Measurements from ENCODE around the gene SLX4IP. TPM values are rescaled to one million over a fixed set of nuclear protein-coding genes. Genes with fewer than 3 reads are reported as not detected.

The SLX4IP gene
- total and polyA plus RNA-seq, 5 donors from 2014 or later, result 1.5 to 4.1 (median 2.4) TPM

DNA sequence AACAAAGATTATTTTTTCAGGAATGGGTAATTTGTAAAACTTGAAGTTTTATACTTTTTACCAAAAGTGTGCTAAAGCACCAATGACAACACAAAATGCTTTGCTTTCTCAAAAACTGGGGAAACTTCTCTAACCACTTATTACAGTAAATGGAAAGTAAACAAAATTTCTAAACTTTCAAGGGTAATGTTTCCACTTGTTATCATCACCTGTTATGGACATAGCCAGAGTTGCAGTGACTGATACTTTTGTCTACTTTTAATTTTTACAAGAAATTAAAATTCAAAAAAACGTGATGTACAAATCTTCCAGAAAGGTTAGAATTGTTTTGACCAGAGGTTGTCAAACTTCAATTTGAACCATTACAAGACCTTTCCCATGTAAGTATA lies 138.8 kb downstream of the SLX4IP start:
- ATAC-seq (ENCODE audit: low read depth in 2 of 2) (no peak), DNase-seq (no peak)
- no peak overlapping the region for H3K4me3 ChIP-seq (ENCODE audit: low read depth, low read length)
- H3K36me3 ChIP-seq (ENCODE audit: control insufficient read depth, insufficient read depth, low read length), result no peaks in the 10 kb centered on the region
- H3K27me3 ChIP-seq (ENCODE audit: control insufficient read depth, insufficient read depth, low read length), result no peaks in the 10 kb centered on the region
- H3K27ac ChIP-seq (ENCODE audit: insufficient read depth, low read length, poor library complexity, severe bottlenecking), result no peak overlapping the region
- no peaks in the 10 kb centered on the region for H3K9me3 ChIP-seq (ENCODE audit: control insufficient read depth in 2 of 2, low read length in 2 of 2)
- Mint-ChIP-seq H3K27me3 (no peaks in the 10 kb centered on the region), H3K36me3 (peaks cover 31% of the 10 kb centered on the region), H3K4me3 (no peak overlapping the region), H3K27ac (no peak overlapping the region), H3K9me3 (no peaks in the 10 kb centered on the region), H3K4me1 (peaks cover 13 to 26% (median 14%) of the 10 kb centered on the region in 4 donors)
- peaks cover 7% of the 10 kb centered on the region for H3K4me1 ChIP-seq (ENCODE audit: control insufficient read depth, insufficient read depth, low read length, poor library complexity, severe bottlenecking)

DNA sequence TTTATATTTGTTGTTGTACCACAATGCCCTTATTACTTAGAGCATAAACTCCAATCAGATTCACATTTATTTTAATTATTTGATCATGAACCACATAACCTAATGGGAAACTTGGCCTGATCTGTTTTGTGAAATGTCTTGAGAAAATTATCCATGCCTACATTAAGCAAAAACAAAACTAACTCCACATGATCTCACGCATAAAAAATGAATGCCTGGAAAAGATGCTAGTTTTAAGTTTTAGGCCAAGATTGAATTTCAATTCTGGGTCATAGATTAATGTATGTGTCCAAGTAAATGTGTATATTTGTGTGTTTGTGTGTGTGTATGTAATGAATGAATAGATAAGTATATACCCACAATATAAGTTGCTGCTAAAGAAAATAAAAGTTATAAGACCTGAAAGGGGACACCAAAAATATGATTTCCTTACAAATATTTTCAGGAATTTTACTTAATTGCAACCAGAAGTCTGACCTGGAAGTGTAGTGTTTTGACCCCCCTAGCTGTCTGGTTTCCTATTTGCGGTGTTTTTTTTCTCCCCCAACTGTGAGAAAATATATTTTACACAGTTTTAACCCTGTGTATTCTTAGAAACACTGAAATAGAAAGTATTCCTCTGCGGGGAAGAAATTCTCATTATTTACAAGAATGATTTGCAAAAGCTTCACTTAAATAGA lies 141.4 kb downstream of the SLX4IP start:
- ATAC-seq (ENCODE audit: low read depth in 2 of 2) (no peak), DNase-seq (no peak)
- Histone ChIP-seq H3K27me3 (ENCODE audit: control insufficient read depth, insufficient read depth, low read length) (no peaks in the 10 kb centered on the region), H3K4me3 (ENCODE audit: low read depth, low read length) (no peak overlapping the region), H3K9me3 (ENCODE audit: control insufficient read depth in 2 of 2, low read length in 2 of 2) (no peaks in the 10 kb centered on the region), H3K36me3 (ENCODE audit: control insufficient read depth, insufficient read depth, low read length) (no peaks in the 10 kb centered on the region), H3K4me1 (ENCODE audit: control insufficient read depth, insufficient read depth, low read length, poor library complexity, severe bottlenecking) (peaks cover 2% of the 10 kb centered on the region), H3K27ac (ENCODE audit: insufficient read depth, low read length, poor library complexity, severe bottlenecking) (no peak overlapping the region)
- Mint-ChIP-seq H3K9me3 (no peaks in the 10 kb centered on the region), H3K4me3 (no peak overlapping the region), H3K27me3 (no peaks in the 10 kb centered on the region), H3K36me3 (peaks cover 29% of the 10 kb centered on the region), H3K27ac (no peak overlapping the region), H3K4me1 (peaks cover 12 to 17% (median 13%) of the 10 kb centered on the region in 4 donors)

DNA sequence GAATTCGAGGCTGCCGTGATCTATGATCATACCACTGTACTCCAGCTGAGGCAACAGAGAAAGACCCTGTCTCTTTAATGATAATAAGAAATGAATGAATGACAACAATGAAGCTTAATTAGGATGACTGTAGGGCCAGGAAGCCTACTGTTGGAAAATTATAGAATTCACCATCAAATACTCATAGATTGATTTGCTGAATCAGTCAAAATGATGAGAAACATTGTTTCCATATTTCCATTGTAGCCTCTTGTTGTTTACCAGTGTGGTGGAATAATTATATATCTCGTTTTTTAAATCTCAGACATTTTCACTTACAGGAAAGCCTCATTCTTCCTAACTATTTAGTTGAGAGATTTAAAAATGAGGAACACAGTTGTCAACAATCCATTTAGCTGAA lies 142.5 kb downstream of the SLX4IP start:
- no peak overlapping the region for H3K27ac Mint-ChIP-seq
- H3K36me3 Mint-ChIP-seq, result peaks cover 22% of the 10 kb centered on the region
- H3K36me3 ChIP-seq (ENCODE audit: control insufficient read depth, insufficient read depth, low read length), result no peaks in the 10 kb centered on the region
- H3K27me3 Mint-ChIP-seq, result no peaks in the 10 kb centered on the region
- no peak overlapping the region for H3K4me3 ChIP-seq (ENCODE audit: low read depth, low read length)
- no peak overlapping the region for H3K4me3 Mint-ChIP-seq
- H3K4me1 Mint-ChIP-seq, result peaks cover 5 to 10% (median 8%) of the 10 kb centered on the region in 4 donors
- ATAC-seq (ENCODE audit: low read depth in 2 of 2) (no peak), DNase-seq (no peak)
- no peaks in the 10 kb centered on the region for H3K27me3 ChIP-seq (ENCODE audit: control insufficient read depth, insufficient read depth, low read length)
- H3K4me1 ChIP-seq (ENCODE audit: control insufficient read depth, insufficient read depth, low read length, poor library complexity, severe bottlenecking), result no peaks in the 10 kb centered on the region
- no peaks in the 10 kb centered on the region for H3K9me3 Mint-ChIP-seq
- H3K27ac ChIP-seq (ENCODE audit: insufficient read depth, low read length, poor library complexity, severe bottlenecking), result no peak overlapping the region
- no peaks in the 10 kb centered on the region for H3K9me3 ChIP-seq (ENCODE audit: control insufficient read depth in 2 of 2, low read length in 2 of 2)

DNA sequence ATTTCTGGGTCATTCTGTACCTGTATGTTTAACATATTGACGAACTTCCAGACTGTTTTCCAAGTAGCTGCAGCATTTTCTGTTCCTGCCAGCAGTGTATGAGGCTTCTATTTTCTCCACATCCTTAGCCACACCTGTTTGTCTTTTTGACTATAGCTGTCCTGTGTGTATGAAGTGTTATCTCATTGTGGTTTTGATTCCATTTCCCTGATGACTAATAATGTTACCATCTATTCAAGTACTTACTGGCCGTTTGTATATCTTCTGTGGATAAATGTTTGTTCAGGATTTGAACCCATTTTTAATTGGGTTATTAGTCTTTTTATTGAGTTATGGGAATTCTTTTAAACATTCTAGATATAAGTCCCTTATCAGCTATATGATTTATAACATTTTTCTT lies 143.5 kb downstream of the SLX4IP start:
- DNase-seq, result peak in 1 of 3 donors; percentile 16
- H3K9me3 ChIP-seq (ENCODE audit: control insufficient read depth in 2 of 2, low read length in 2 of 2), result no peaks in the 10 kb centered on the region
- Mint-ChIP-seq H3K27me3 (no peaks in the 10 kb centered on the region), H3K4me1 (peaks cover 4 to 9% (median 6%) of the 10 kb centered on the region in 4 donors), H3K36me3 (peaks cover 15% of the 10 kb centered on the region), H3K4me3 (no peak overlapping the region), H3K9me3 (no peaks in the 10 kb centered on the region), H3K27ac (no peak overlapping the region)
- H3K27me3 ChIP-seq (ENCODE audit: control insufficient read depth, insufficient read depth, low read length), result no peaks in the 10 kb centered on the region
- no peaks in the 10 kb centered on the region for H3K4me1 ChIP-seq (ENCODE audit: control insufficient read depth, insufficient read depth, low read length, poor library complexity, severe bottlenecking)
- ATAC-seq (ENCODE audit: low read depth in 2 of 2), result no peak
- H3K27ac ChIP-seq (ENCODE audit: insufficient read depth, low read length, poor library complexity, severe bottlenecking), result no peak overlapping the region
- no peaks in the 10 kb centered on the region for H3K36me3 ChIP-seq (ENCODE audit: control insufficient read depth, insufficient read depth, low read length)
- no peak overlapping the region for H3K4me3 ChIP-seq (ENCODE audit: low read depth, low read length)

DNA sequence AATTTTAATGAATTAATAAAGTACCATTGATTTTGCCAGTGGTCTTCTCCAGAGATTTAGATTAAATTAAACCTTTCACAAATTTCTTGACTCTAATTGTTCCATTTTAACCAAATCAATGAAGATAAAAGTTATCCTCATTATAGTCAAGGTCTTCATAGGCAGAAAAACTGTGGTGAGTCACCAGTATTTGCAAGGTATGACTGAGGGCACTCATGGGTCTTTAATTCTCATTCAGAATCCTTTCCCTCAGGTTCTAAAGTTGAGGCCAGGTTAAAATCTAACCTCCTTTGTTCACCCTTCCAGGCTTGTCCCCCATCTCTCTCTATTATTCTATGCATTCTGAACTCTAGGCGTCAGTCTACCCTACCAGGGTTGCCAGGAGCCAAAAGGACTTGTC lies 144.8 kb downstream of the SLX4IP start:
- H3K27me3 ChIP-seq (ENCODE audit: control insufficient read depth, insufficient read depth, low read length), result no peaks in the 10 kb centered on the region
- H3K9me3 Mint-ChIP-seq, result no peaks in the 10 kb centered on the region

DNA sequence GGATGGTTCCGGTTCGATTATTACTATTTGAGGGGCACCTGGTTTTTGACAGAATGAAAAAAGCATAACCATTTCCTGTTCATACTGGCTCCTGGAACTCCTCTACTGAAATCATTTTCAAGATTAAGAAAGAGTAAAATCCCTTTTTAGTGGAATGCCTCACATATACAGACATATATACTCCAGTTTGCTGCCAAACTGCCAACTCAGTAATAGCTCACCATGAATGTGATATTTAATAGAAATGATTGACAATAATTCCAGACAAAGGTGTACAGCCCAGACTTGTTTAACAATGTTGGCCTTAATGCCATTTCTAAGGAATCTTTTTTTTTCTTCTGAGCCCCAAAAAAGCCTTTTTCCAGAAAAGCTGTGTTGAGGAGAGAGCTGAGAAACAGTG lies 145.6 kb downstream of the SLX4IP start:
- Mint-ChIP-seq H3K9me3 (peaks cover 0 to 2% (median 0%) of the 10 kb centered on the region in 7 donors), H3K4me1 (peaks cover 4 to 8% (median 5%) of the 10 kb centered on the region in 4 donors), H3K27ac (no peak overlapping the region), H3K36me3 (peaks cover 14% of the 10 kb centered on the region), H3K27me3 (no peaks in the 10 kb centered on the region), H3K4me3 (no peak overlapping the region)
- Histone ChIP-seq H3K27me3 (ENCODE audit: control insufficient read depth, insufficient read depth, low read length) (no peaks in the 10 kb centered on the region), H3K9me3 (ENCODE audit: control insufficient read depth in 2 of 2, low read length in 2 of 2) (no peaks in the 10 kb centered on the region), H3K36me3 (ENCODE audit: control insufficient read depth, insufficient read depth, low read length) (no peaks in the 10 kb centered on the region), H3K4me1 (ENCODE audit: control insufficient read depth, insufficient read depth, low read length, poor library complexity, severe bottlenecking) (no peaks in the 10 kb centered on the region), H3K27ac (ENCODE audit: insufficient read depth, low read length, poor library complexity, severe bottlenecking) (no peak overlapping the region), H3K4me3 (ENCODE audit: low read depth, low read length) (no peak overlapping the region)
- no peak for DNase-seq
- no peak for ATAC-seq (ENCODE audit: low read depth in 2 of 2)

More for the DNA sequence above, 144.8 kb downstream of the SLX4IP start:
- H3K36me3 Mint-ChIP-seq, result peaks cover 13% of the 10 kb centered on the region
- peaks cover 4 to 8% (median 5%) of the 10 kb centered on the region in 4 donors for H3K4me1 Mint-ChIP-seq
- Histone ChIP-seq H3K4me1 (ENCODE audit: control insufficient read depth, insufficient read depth, low read length, poor library complexity, severe bottlenecking) (no peaks in the 10 kb centered on the region), H3K4me3 (ENCODE audit: low read depth, low read length) (no peak overlapping the region), H3K27ac (ENCODE audit: insufficient read depth, low read length, poor library complexity, severe bottlenecking) (no peak overlapping the region), H3K36me3 (ENCODE audit: control insufficient read depth, insufficient read depth, low read length) (no peaks in the 10 kb centered on the region), H3K9me3 (ENCODE audit: control insufficient read depth in 2 of 2, low read length in 2 of 2) (no peaks in the 10 kb centered on the region)
- H3K4me3 Mint-ChIP-seq, result no peak overlapping the region
- H3K27ac Mint-ChIP-seq, result no peak overlapping the region
- DNase-seq (no peak), ATAC-seq (ENCODE audit: low read depth in 2 of 2) (no peak)
- H3K27me3 Mint-ChIP-seq, result no peaks in the 10 kb centered on the region

DNA sequence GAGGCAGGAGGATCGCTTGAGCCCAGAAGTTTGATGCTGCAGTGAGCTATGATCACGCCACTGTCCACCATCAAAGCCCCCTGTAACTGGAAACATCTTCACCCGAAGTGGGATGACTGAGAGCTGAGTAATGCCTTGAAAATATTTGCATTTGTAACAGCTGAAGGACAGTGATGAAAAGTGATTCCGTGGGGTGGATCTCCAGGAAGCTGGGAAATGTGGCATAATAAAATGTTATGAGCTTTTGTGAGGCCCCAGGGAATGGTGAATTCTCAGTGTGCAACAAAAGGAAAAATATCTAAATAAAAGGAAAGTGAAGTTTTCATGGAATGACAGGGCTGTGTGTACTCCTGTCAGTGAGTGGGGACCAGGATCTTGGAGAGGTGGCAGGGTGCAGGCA lies 146.7 kb downstream of the SLX4IP start:
- Histone ChIP-seq H3K27ac (ENCODE audit: insufficient read depth, low read length, poor library complexity, severe bottlenecking) (no peak overlapping the region), H3K4me1 (ENCODE audit: control insufficient read depth, insufficient read depth, low read length, poor library complexity, severe bottlenecking) (no peaks in the 10 kb centered on the region), H3K9me3 (ENCODE audit: control insufficient read depth in 2 of 2, low read length in 2 of 2) (no peaks in the 10 kb centered on the region), H3K27me3 (ENCODE audit: control insufficient read depth, insufficient read depth, low read length) (no peaks in the 10 kb centered on the region), H3K36me3 (ENCODE audit: control insufficient read depth, insufficient read depth, low read length) (no peaks in the 10 kb centered on the region), H3K4me3 (ENCODE audit: low read depth, low read length) (no peak overlapping the region)
- ATAC-seq (ENCODE audit: low read depth in 2 of 2) (no peak), DNase-seq (no peak)
- H3K27ac Mint-ChIP-seq, result no peak overlapping the region
- H3K9me3 Mint-ChIP-seq, result peaks cover 0 to 2% (median 0%) of the 10 kb centered on the region in 7 donors
- peaks cover 17% of the 10 kb centered on the region for H3K36me3 Mint-ChIP-seq
- H3K4me1 Mint-ChIP-seq, result peaks cover 4 to 8% (median 6%) of the 10 kb centered on the region in 4 donors
- H3K4me3 Mint-ChIP-seq, result no peak overlapping the region
- no peaks in the 10 kb centered on the region for H3K27me3 Mint-ChIP-seq

DNA sequence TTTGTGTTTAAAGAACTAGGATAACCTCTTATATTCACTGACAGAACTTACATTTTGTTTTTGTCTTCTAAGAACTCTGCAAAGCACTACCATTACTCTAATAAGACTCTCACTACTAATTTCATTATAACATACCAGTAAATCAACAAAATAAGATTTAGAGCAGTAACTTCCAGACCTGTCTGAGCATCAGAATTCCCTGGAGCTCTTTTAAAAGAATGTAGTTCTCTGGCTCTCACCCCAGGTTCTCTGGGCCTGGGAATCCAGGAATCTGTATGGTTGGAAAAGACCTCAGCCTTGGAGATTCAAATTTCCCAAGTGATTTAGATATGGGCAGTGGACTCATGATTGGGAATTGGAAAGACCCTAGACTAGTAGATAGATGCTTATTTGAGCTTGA lies 149.3 kb downstream of the SLX4IP start:
- Mint-ChIP-seq H3K4me3 (no peak overlapping the region), H3K4me1 (peaks cover 0 to 9% (median 0%) of the 10 kb centered on the region in 4 donors), H3K9me3 (peaks cover 0 to 2% (median 0%) of the 10 kb centered on the region in 7 donors), H3K27me3 (no peaks in the 10 kb centered on the region), H3K27ac (peak overlapping the region in 1 of 3 donors; percentile 21), H3K36me3 (peaks cover 14% of the 10 kb centered on the region)
- ATAC-seq (ENCODE audit: low read depth in 2 of 2), result no peak
- no peaks in the 10 kb centered on the region for H3K36me3 ChIP-seq (ENCODE audit: control insufficient read depth, insufficient read depth, low read length)
- no peaks in the 10 kb centered on the region for H3K27me3 ChIP-seq (ENCODE audit: control insufficient read depth, insufficient read depth, low read length)
- H3K4me1 ChIP-seq (ENCODE audit: control insufficient read depth, insufficient read depth, low read length, poor library complexity, severe bottlenecking), result no peaks in the 10 kb centered on the region
- no peak overlapping the region for H3K27ac ChIP-seq (ENCODE audit: insufficient read depth, low read length, poor library complexity, severe bottlenecking)
- no peak for DNase-seq
- no peak overlapping the region for H3K4me3 ChIP-seq (ENCODE audit: low read depth, low read length)
- no peaks in the 10 kb centered on the region for H3K9me3 ChIP-seq (ENCODE audit: control insufficient read depth in 2 of 2, low read length in 2 of 2)

Data from CD4-positive, CD25-positive, alpha-beta regulatory T cell (primary cell).